WTC11 (cell line): Measurements from ENCODE around the gene TMEM158.

Source experiments
- PRDM15 ChIP-seq: sonication (generic); formaldehyde crosslinking; IDR thresholded peaks from 2 replicates; pipeline ENCODE4 v1.8.0; 2022; ENCODE audit warnings: missing genetic modification reagents
- TF ChIP-seq, protein P1 (sequence below): fragments of 200-600 bp; IDR thresholded peaks from 2 replicates; pipeline ENCODE4 v1.8.0; 2022; ENCODE audit warnings: antibody characterized with exemption
- TF ChIP-seq, protein P2 (sequence below): sonication (generic); formaldehyde crosslinking; IDR thresholded peaks from 2 replicates; pipeline ENCODE4 v1.8.0; 2023; ENCODE audit warnings: missing genetic modification reagents

DNA sequence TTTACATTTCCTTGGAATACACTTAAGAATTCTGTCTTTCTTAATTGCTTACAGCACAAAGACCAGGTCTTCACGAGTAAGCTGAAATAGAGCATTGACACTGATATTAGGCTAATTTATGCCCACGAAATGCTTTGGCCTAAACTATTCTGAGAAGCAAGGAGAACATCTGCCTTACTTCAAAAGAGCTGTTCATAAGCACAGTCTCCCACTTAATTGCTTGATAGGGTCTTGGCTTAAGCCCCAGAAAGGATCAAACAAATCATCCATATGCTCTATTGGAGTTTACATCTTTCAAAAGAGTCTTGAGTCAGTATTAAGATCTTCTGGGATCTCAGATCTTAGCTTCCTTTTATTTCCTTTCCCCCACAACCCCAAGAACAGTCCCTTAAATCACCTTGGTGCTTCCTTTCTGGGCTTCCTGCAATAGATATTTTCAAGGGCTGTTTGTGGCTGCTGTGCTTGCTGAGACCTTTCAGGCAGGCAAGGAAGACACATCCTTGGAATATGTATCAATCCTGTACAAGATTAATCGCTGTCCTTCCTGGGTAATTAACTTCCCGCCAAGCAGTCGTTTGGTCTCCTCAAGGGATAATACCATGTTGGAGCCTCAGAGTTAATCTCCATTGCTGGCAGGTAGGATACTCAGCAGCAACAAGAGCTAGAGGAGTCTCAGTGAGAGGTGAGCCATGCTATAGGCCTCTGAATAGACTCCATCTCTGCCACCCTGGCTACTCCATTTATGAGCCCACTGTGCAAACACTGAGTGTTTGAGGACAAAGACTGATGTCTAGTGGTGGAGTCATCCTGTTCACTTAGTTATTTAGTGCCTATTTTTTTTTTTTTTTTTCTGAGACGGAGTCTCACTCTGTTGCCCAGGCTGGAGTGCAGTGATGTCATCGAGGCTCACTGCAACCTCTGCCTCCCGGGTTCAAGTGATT, 37.1 kb downstream of the TMEM158 start:
- TF ChIP-seq, protein P1, sequence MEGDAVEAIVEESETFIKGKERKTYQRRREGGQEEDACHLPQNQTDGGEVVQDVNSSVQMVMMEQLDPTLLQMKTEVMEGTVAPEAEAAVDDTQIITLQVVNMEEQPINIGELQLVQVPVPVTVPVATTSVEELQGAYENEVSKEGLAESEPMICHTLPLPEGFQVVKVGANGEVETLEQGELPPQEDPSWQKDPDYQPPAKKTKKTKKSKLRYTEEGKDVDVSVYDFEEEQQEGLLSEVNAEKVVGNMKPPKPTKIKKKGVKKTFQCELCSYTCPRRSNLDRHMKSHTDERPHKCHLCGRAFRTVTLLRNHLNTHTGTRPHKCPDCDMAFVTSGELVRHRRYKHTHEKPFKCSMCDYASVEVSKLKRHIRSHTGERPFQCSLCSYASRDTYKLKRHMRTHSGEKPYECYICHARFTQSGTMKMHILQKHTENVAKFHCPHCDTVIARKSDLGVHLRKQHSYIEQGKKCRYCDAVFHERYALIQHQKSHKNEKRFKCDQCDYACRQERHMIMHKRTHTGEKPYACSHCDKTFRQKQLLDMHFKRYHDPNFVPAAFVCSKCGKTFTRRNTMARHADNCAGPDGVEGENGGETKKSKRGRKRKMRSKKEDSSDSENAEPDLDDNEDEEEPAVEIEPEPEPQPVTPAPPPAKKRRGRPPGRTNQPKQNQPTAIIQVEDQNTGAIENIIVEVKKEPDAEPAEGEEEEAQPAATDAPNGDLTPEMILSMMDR: no peak
- TF ChIP-seq PRDM15: no peak
- TF ChIP-seq, protein P2, sequence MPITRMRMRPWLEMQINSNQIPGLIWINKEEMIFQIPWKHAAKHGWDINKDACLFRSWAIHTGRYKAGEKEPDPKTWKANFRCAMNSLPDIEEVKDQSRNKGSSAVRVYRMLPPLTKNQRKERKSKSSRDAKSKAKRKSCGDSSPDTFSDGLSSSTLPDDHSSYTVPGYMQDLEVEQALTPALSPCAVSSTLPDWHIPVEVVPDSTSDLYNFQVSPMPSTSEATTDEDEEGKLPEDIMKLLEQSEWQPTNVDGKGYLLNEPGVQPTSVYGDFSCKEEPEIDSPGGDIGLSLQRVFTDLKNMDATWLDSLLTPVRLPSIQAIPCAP: no peak
